ENCODE results near the gene LRCH4. TPM values are rescaled to one million over a fixed set of nuclear protein-coding genes. Genes with fewer than 3 reads are reported as not detected.
A peak's percentile ranks its signal among the peaks of the same experiment; 100 is the strongest.

LRCH4 gene
- total and polyA plus RNA-seq, 11 donors = 18.5 to 46.6 (median 34.1) TPM

DNA sequence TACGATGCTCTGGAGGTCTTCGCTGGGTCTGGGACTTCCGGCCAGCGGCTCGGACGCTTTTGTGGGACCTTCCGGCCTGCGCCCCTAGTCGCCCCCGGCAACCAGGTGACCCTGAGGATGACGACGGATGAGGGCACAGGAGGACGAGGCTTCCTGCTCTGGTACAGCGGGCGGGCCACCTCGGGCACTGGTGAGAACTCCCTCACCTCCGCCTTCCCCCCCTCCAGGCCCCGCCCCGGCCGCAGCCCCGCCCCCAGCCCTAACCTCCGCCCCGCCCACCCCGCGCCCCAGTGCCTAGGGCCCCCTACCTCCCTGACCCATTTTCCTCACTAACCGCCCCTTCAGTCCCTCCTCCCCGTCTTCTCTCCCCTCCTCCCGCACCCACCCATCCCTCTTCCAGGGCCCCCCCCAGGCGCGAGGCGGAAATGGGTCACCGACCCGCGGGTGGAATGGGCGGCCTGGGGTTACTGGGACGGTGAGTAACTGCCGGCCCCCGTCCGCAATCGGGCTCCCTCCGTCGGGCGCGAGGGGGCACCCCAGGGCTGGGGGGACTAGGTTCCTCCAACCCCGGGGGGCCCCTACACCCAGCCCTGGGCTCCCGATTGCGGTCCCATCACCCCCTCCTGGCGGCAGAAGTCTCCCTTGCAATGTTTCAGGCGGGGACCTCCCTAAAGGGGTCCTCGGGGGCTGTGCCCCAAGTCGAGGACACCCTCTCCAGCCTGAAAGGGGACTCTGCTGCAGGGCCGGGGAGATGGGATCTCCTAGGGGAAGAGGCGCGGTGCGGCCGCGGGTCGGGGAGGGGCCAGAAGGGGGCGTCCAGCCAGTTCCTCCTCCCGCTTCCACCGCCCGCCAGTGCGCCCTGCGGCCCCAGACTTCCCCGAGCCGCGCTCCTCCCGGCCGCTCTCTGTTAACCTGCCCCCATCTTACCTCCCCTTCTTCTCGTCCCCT lies 18.4 kb upstream of the LRCH4 start:
- Histone ChIP-seq H3K36me3 (no peaks in the 10 kb centered on the region), H3K4me1 (peaks cover 0 to 34% (median 12%) of the 10 kb centered on the region in 12 donors), H3K27ac (peak overlapping the region; percentile 2 to 90 (median 79)), H3K4me3 (peak overlapping the region; percentile 48 to 96 (median 76)), H3K9me3 (no peaks in the 10 kb centered on the region), H3K27me3 (no peaks in the 10 kb centered on the region)
- 1 to 2% (median 1%) methylated on average over 40 to 70 of the region's 70 CpGs for WGBS, 4 donors
- DNase-seq = peak; percentile 76 to 92 (median 83)
- TF ChIP-seq, protein P1, sequence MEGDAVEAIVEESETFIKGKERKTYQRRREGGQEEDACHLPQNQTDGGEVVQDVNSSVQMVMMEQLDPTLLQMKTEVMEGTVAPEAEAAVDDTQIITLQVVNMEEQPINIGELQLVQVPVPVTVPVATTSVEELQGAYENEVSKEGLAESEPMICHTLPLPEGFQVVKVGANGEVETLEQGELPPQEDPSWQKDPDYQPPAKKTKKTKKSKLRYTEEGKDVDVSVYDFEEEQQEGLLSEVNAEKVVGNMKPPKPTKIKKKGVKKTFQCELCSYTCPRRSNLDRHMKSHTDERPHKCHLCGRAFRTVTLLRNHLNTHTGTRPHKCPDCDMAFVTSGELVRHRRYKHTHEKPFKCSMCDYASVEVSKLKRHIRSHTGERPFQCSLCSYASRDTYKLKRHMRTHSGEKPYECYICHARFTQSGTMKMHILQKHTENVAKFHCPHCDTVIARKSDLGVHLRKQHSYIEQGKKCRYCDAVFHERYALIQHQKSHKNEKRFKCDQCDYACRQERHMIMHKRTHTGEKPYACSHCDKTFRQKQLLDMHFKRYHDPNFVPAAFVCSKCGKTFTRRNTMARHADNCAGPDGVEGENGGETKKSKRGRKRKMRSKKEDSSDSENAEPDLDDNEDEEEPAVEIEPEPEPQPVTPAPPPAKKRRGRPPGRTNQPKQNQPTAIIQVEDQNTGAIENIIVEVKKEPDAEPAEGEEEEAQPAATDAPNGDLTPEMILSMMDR (IDR thresholded peaks at IDR 0.05) = peak; percentile 24 to 64 (median 52)
- peak in 1 of 2 donors; percentile 64 for TF ChIP-seq POLR2A (IDR thresholded peaks at IDR 0.05)
- intact Hi-C loops (cut with DNase I) = loop anchor here in 2 of 10 donors (1.0 to 5.0 kb wide), 3 partner anchors 69 to 88 kb away; partner anchors contain the start of genes GIGYF1 (in 1 of the 2) and GNB2 (in 1 of the 2)
- ATAC-seq = peak; percentile 67 to 82 (median 74)

DNA sequence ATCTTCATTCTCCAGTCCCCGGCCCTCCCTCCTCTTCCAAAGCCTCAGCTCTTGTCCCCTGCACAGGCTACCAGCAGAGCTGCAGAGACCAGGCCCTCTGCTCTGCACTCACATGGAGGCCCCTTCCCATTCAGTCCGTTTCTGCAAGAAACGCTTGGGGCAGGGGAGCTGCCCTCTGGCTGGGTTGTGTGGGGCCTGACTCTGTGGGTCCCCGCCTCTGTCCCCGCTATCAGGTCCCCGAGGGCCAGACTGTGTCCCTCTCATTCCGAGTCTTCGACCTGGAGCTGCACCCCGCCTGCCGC lies 17.7 kb upstream of the LRCH4 start:
- Histone ChIP-seq H3K27ac (peak overlapping the region; percentile 2 to 90 (median 79)), H3K36me3 (no peaks in the 10 kb centered on the region), H3K27me3 (no peaks in the 10 kb centered on the region), H3K4me3 (peak overlapping the region; percentile 48 to 96 (median 76)), H3K9me3 (no peaks in the 10 kb centered on the region), H3K4me1 (peaks cover 0 to 34% (median 12%) of the 10 kb centered on the region in 12 donors)
- TF ChIP-seq POLR2A (IDR thresholded peaks at IDR 0.05) = no peak
- TF ChIP-seq, protein P1 (IDR thresholded peaks at IDR 0.05) = no peak
- intact Hi-C loops (cut with DNase I) = loop anchor here in 2 of 10 donors (1.0 to 5.0 kb wide), 3 partner anchors 70 to 89 kb away; partner anchors contain the start of genes GIGYF1 (in 1 of the 2) and GNB2 (in 1 of the 2)
- DNase-seq (no peak), ATAC-seq (no peak)
- WGBS, 4 donors = 20 to 31% (median 23%) methylated on average over 6 to 10 of the region's 10 CpGs

DNA sequence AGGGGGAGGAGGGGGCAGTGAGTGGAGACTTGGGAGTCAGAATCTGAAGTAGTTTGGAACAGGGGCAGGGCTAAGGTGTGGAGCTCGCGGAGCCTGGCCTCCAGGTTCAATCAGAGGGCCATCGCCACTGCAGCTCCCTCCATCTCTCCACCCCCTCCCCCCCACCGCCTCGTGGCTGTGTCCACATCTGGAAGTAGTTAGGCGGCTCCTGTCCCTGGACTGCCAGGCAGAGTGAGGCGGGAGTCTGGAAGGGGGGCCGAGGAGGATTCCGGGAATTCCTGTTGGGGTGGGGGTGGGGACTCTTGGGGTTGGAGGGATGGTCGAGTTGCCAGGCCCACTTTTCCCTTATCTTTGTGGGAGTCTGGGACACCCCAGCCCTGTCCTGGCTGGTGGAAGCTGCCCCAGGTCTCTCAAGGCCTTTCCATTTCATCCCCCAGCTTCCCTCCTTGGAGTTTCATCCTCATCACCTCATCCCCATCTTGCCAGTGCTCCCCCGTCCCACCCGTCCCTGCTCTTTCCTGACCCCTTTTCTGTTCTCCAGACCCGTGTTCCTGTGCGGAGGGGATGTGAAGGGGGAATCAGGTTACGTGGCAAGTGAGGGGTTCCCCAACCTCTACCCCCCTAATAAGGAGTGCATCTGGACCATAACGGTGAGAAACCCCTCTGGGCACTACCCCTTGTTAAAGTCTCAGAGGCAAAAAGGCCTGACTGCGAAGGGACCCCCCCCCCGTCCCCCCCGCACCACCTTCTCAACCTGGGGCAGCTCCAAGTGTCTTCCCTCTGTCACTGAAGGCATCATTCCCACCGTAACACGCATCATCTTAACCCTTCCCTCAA lies 17.2 kb upstream of the LRCH4 start:
- peak; percentile 14 to 65 (median 57) for ATAC-seq
- H3K27ac ChIP-seq = peak overlapping the region in 11 of 12 donors; percentile 44 to 90 (median 80)
- intact Hi-C loops (cut with DNase I) = loop anchor here in 1 of 10 donors (5.0 kb wide), 1 partner anchor 89 kb away; the partner anchor contains the start of gene GIGYF1
- no peaks in the 10 kb centered on the region for H3K9me3 ChIP-seq
- DNase-seq = peak; percentile 77 to 86 (median 82)
- peaks cover 0 to 34% (median 12%) of the 10 kb centered on the region in 12 donors for H3K4me1 ChIP-seq
- no peak for TF ChIP-seq POLR2A (IDR thresholded peaks at IDR 0.05)
- TF ChIP-seq, protein P1 (IDR thresholded peaks at IDR 0.05) = no peak
- no peaks in the 10 kb centered on the region for H3K27me3 ChIP-seq
- no peaks in the 10 kb centered on the region for H3K36me3 ChIP-seq
- 44 to 59% (median 50%) methylated on average over 16 to 21 of the region's 21 CpGs for WGBS, 4 donors
- peak overlapping the region in 11 of 12 donors; percentile 48 to 96 (median 79) for H3K4me3 ChIP-seq

All from heart left ventricle (tissue), 16 donors.